Measurements from ENCODE around the gene OGT. TPM values are rescaled to one million over a fixed set of nuclear protein-coding genes. Genes with fewer than 3 reads are reported as not detected.

Gene OGT
- total and polyA plus RNA-seq, 10 of the 15 experiments (the other 5 are each of a cell fraction or from before 2014, with no cell fraction given) = 38.2 to 671 (median 107) TPM

DNA sequence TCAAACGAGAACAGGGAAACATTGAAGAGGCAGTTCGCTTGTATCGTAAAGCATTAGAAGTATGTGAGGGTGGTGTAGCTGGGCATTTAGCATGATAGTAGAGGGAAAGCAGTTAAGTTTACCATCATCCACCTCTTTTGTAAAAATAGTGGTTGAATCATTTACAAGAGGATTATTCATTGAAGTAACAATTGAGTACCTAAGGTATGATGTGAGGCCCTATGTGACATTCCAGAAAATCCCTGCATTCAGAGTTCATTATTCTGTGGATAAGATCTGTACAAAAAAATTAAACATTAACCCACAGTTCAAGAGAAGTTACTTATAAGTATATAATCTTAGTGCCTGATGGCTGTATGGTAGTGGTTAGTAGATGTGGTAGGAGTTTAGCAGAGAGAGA lies 23.1 kb downstream of the OGT start:
- ChIA-PET CTCF (interaction anchor here (0.6 to 1.5 kb wide), 2 partner anchors 96 to 220 kb away, joined by 3 to 4 read pairs; no protein-coding TSS in a partner anchor), SMC1A (ENCODE audit: uncharacterized antibody, unreplicated experiment) (interaction anchor here (0.7 kb wide), 1 partner anchor 14 kb away, joined by 3 read pairs; no protein-coding TSS in a partner anchor), POLR2A (interaction anchor here (0.6 kb wide), 1 partner anchor 21 kb away, joined by 3 read pairs; no protein-coding TSS in a partner anchor), RAD21 (ENCODE audit: unreplicated experiment) (no interaction called here)
- Histone ChIP-seq H3K27me3 (replicated peaks in 1 of 2; ENCODE audit: control insufficient read depth in 2 of 2, insufficient read depth in 2 of 2, low read length in 1 of 2) (no peaks in the 10 kb centered on the region), H3K27ac (ENCODE audit: control insufficient read depth, insufficient read depth) (no peak overlapping the region), H4K20me1 (ENCODE audit: control insufficient read depth, insufficient read depth) (no peaks in the 10 kb centered on the region), H3K9me3 (replicated peaks; ENCODE audit: control insufficient read depth, insufficient read depth, low read length) (no peaks in the 10 kb centered on the region), H3K4me3 (no peak overlapping the region), H3K9ac (ENCODE audit: control insufficient read depth, insufficient read depth, low read length) (no peak overlapping the region), H3K4me1 (ENCODE audit: control insufficient read depth, insufficient read depth, low read length) (no peaks in the 10 kb centered on the region), H3K36me3 (ENCODE audit: control insufficient read depth in 2 of 2, insufficient read depth in 2 of 2, low read length in 1 of 2) (peaks cover 0 to 9% of the 10 kb centered on the region in 2 experiments; a peak in 3 of 4 replicates), H3K79me2 (ENCODE audit: control insufficient read depth, insufficient read depth, low read length) (no peaks in the 10 kb centered on the region), H3K4me2 (ENCODE audit: control insufficient read depth, insufficient read depth) (no peak overlapping the region), H2AFZ (ENCODE audit: control insufficient read depth, low read depth, low read length) (no peak overlapping the region)
- TF ChIP-seq NFYB (IDR thresholded peaks at IDR 0.05; ENCODE audit: insufficient read depth, low read depth, low read length) (no peak), FOXK2 (IDR thresholded peaks at IDR 0.05) (no peak), JUNB (IDR thresholded peaks at IDR 0.05) (no peak), PAX5 (IDR thresholded peaks at IDR 0.05; ENCODE audit: borderline replicate concordance, low read depth, low read length) (no peak), SUPT20H (IDR thresholded peaks at IDR 0.05; ENCODE audit: borderline replicate concordance, control insufficient read depth, low read depth, low read length) (no peak), CEBPB (IDR thresholded peaks at IDR 0.05; ENCODE audit: borderline replicate concordance in 1 of 2, low read depth in 2 of 2, low read length in 2 of 2) (no peak), EZH2 (IDR thresholded peaks at IDR 0.05; ENCODE audit: borderline replicate concordance, control insufficient read depth, low read depth, low read length) (no peak), IKZF1 (conservative IDR thresholded peaks at IDR 0.05) (no peak), PAX8 (IDR thresholded peaks at IDR 0.05) (no peak), STAT3 (IDR thresholded peaks at IDR 0.05; ENCODE audit: low read depth, low read length) (no peak), HDAC6 (IDR thresholded peaks at IDR 0.05; ENCODE audit: unreplicated experiment) (no peak), RFX5 (IDR thresholded peaks at IDR 0.05; ENCODE audit: low read depth, low read length) (no peak), PML (IDR thresholded peaks at IDR 0.05; ENCODE audit: low read length) (no peak)
- TF ChIP-seq, protein P1, sequence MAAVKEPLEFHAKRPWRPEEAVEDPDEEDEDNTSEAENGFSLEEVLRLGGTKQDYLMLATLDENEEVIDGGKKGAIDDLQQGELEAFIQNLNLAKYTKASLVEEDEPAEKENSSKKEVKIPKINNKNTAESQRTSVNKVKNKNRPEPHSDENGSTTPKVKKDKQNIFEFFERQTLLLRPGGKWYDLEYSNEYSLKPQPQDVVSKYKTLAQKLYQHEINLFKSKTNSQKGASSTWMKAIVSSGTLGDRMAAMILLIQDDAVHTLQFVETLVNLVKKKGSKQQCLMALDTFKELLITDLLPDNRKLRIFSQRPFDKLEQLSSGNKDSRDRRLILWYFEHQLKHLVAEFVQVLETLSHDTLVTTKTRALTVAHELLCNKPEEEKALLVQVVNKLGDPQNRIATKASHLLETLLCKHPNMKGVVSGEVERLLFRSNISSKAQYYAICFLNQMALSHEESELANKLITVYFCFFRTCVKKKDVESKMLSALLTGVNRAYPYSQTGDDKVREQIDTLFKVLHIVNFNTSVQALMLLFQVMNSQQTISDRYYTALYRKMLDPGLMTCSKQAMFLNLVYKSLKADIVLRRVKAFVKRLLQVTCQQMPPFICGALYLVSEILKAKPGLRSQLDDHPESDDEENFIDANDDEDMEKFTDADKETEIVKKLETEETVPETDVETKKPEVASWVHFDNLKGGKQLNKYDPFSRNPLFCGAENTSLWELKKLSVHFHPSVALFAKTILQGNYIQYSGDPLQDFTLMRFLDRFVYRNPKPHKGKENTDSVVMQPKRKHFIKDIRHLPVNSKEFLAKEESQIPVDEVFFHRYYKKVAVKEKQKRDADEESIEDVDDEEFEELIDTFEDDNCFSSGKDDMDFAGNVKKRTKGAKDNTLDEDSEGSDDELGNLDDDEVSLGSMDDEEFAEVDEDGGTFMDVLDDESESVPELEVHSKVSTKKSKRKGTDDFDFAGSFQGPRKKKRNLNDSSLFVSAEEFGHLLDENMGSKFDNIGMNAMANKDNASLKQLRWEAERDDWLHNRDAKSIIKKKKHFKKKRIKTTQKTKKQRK (IDR thresholded peaks at IDR 0.05; ENCODE audit: low read depth, low read length) = no peak
- TF ChIP-seq, protein P2, sequence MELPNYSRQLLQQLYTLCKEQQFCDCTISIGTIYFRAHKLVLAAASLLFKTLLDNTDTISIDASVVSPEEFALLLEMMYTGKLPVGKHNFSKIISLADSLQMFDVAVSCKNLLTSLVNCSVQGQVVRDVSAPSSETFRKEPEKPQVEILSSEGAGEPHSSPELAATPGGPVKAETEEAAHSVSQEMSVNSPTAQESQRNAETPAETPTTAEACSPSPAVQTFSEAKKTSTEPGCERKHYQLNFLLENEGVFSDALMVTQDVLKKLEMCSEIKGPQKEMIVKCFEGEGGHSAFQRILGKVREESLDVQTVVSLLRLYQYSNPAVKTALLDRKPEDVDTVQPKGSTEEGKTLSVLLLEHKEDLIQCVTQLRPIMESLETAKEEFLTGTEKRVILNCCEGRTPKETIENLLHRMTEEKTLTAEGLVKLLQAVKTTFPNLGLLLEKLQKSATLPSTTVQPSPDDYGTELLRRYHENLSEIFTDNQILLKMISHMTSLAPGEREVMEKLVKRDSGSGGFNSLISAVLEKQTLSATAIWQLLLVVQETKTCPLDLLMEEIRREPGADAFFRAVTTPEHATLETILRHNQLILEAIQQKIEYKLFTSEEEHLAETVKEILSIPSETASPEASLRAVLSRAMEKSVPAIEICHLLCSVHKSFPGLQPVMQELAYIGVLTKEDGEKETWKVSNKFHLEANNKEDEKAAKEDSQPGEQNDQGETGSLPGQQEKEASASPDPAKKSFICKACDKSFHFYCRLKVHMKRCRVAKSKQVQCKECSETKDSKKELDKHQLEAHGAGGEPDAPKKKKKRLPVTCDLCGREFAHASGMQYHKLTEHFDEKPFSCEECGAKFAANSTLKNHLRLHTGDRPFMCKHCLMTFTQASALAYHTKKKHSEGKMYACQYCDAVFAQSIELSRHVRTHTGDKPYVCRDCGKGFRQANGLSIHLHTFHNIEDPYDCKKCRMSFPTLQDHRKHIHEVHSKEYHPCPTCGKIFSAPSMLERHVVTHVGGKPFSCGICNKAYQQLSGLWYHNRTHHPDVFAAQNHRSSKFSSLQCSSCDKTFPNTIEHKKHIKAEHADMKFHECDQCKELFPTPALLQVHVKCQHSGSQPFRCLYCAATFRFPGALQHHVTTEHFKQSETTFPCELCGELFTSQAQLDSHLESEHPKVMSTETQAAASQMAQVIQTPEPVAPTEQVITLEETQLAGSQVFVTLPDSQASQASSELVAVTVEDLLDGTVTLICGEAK (IDR thresholded peaks at IDR 0.05; ENCODE audit: borderline replicate concordance) = no peak
- BruUV-seq (replicated peaks) = no TSS peak
- 94% methylated on average over 3 of the region's 3 CpGs for WGBS (ENCODE audit: insufficient coverage, insufficient replicate concordance, low lambda C conversion rate, missing lambda C conversion rate)
- intact Hi-C loops (cut with micrococcal nuclease; ENCODE audit: unreplicated experiment) (loop anchor here (10.0 kb wide), 1 partner anchor 121 kb away; no protein-coding TSS in a partner anchor), in situ Hi-C loops (cut with MboI) (loop anchor here (5.0 kb wide), 1 partner anchor 96 kb away; no protein-coding TSS in a partner anchor)
- DNase-seq (ENCODE audit: low read depth, low spot score) (no peak), FAIRE-seq (no peak), ATAC-seq (no peak)

All from GM12878 (cell line).